Heart left ventricle (tissue), 13 donors: ENCODE data around the gene MPPED2.

ENCODE experiments used
- POLR2A ChIP-seq, 2 donors: fragments of 450-650 bp; IDR thresholded peaks; one replicate each; pipeline ENCODE4 v1.6.1; 2017; ENCODE audit warnings: antibody characterized with exemption in 2 of 2, mild to moderate bottlenecking in 2 of 2, moderate library complexity in 2 of 2
- TF ChIP-seq, protein P1 (sequence below), 12 donors: fragments of 200-600 bp; sonication (generic) in 4 of 12; IDR thresholded peaks; one replicate each; pipeline versions ENCODE4 v1.5.0 to v1.8.0; 2018 to 2022; ENCODE audit warnings: antibody characterized with exemption in 12 of 12, mild to moderate bottlenecking in 5 of 12
- donor health status: ischemic (EF 13 %, LVEDD 7.1; RV severe dilation, severe dysfunction).
- donor health status: DM: no; HTN: yes; CAD: no.
- donor health status: DM: no; HTN: no; CAD: no.
- donor health status: ischemic (EF 25% LVEDD 6.9; RV normal size, moderate dysfunction).
- donor health status: ischemic (EF 25% LVEDD 5.7; RV mildly dilated, moderate dysfunction).
- donor health status: ischemic (EF 35%, LVEDD 5.7; RV mildly dilated, moderate dysfunction).
- donor health status: nonischemic (EF 11% LVEDD 7.7; RV severe dilation, severe dysfunction).
- donor health status: DM: yes; HTN: yes; CAD: no.
- donor health status: PGD.
- donor health status: ischemic (EF 29% LVEDD 5.4; RV normal size, mild dysfunction).
- donor health status: nonischemic (EF 23%, LVEDD 6.1; RV moderate dilation, normal function).

DNA sequence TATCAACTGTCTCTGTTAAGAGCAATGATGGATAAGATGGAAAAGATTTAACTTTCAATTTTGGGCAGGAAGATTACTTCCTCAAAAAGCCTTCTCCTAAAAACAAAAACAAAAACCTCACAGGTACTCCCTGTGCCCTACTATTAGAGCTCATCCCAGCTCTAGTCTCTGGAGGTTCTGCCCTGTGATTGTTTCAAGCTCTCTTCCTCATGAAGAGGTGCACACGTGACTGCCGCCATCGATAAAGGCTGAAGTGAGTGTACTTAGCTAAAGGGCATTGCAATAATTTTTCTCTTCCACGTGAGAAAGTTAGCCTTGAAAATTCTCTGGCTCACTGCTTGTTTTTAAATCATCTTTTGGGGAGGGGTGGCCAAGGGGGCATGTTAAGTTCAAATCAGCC, 36.6 kb downstream of the MPPED2 start:
- TF ChIP-seq, protein P1, sequence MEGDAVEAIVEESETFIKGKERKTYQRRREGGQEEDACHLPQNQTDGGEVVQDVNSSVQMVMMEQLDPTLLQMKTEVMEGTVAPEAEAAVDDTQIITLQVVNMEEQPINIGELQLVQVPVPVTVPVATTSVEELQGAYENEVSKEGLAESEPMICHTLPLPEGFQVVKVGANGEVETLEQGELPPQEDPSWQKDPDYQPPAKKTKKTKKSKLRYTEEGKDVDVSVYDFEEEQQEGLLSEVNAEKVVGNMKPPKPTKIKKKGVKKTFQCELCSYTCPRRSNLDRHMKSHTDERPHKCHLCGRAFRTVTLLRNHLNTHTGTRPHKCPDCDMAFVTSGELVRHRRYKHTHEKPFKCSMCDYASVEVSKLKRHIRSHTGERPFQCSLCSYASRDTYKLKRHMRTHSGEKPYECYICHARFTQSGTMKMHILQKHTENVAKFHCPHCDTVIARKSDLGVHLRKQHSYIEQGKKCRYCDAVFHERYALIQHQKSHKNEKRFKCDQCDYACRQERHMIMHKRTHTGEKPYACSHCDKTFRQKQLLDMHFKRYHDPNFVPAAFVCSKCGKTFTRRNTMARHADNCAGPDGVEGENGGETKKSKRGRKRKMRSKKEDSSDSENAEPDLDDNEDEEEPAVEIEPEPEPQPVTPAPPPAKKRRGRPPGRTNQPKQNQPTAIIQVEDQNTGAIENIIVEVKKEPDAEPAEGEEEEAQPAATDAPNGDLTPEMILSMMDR (IDR thresholded peaks at IDR 0.05) = no peak
- no peak for TF ChIP-seq POLR2A (IDR thresholded peaks at IDR 0.05)
